ENCODE data around the gene TLK2. TPM values are rescaled to one million over a fixed set of nuclear protein-coding genes. Genes with fewer than 3 reads are reported as not detected.
"Not testable (repeated sequence)": the region's sequence is repeated elsewhere in the genome, so short reads cannot be mapped to it uniquely, and the experiment has no call there.

The TLK2 gene
- total RNA-seq, 2 donors from 2014 or later, result 39.0 to 44.1 TPM

GRCh38 chr17:62525317-62525716 is 46.7 kb downstream of the TLK2 start:
- H3K27ac ChIP-seq, H3K27me3 ChIP-seq: not testable (repeated sequence)

DNA sequence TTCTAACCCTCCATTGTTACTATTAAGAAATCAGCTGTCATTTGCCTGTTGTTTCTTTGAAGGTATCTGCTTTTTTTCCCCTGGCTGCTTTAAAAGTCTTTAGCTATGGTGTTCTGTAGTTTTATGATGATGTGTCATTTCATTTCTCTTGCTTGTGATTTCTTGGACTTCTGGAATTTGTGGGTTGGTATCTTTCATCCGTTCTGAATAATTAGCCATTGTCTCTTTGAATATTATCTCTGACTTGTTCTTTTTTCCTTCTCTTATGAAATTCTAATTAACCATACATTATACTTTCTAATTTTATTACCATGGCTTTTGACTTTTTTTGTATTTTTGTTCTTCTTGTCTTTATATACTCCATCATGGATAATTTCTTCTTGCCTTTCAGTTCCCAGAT is 52.3 kb downstream of the TLK2 start:
- H3K4me3 ChIP-seq; H3K27ac ChIP-seq; H3K9me3 ChIP-seq; H3K4me1 ChIP-seq; H3K9ac ChIP-seq (ENCODE audit: low read depth in 2 of 2, low read length in 2 of 2); DNase-seq; H3K36me3 ChIP-seq; intact Hi-C loops (cut with DNase I); H3K27me3 ChIP-seq: not testable (repeated sequence)

More at GRCh38 chr17:62525317-62525716, 46.7 kb downstream of the TLK2 start:
- H3K9me3 ChIP-seq; DNase-seq; intact Hi-C loops (cut with DNase I); H3K36me3 ChIP-seq; H3K9ac ChIP-seq (ENCODE audit: low read depth in 2 of 2, low read length in 2 of 2); H3K4me3 ChIP-seq; H3K4me1 ChIP-seq: not testable (repeated sequence)

DNA sequence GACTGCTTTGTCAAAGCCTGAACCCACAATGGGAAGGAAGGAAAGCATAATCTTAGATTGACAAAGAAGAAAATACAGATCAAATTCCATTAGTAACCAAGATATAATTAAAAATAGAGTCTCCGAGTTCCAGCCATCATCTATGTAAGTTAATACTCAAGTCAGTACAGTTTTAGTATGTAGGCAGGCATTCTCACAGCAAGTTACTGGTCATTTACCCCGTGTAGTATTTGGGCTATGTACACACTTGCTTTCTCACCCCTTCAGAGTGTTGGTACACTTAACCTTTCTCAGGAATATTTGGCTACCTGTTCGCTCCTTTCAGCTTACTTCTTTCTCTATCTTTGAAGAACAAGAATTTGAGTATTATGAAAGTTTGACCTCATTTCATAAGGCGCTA is 57.9 kb downstream of the TLK2 start:
- H3K27ac ChIP-seq; intact Hi-C loops (cut with DNase I); H3K9ac ChIP-seq (ENCODE audit: low read depth in 2 of 2, low read length in 2 of 2); H3K36me3 ChIP-seq; DNase-seq; H3K9me3 ChIP-seq; H3K27me3 ChIP-seq; H3K4me1 ChIP-seq; H3K4me3 ChIP-seq: not testable (repeated sequence)

DNA sequence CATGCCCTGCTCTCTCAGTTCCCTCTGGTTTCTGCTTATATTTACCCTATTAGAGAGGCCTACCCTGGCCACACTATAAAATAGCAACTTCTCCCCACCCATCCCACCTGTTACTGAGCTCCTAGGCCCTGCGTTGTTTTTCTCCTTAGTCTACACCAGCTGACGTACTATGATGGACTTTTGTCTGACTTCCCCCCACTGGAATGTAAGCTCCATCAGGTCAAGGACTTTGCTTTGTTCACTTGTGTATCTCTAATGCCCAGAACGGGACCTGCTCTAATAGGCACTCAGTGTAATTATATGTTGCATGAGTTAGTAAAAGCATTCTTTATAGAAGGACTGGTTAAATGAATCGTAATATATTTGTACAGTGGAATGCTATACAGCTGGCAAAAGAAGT is 62.4 kb downstream of the TLK2 start:
- intact Hi-C loops (cut with DNase I); H3K9me3 ChIP-seq; H3K4me3 ChIP-seq; H3K36me3 ChIP-seq; H3K27ac ChIP-seq; DNase-seq; H3K27me3 ChIP-seq; H3K4me1 ChIP-seq; H3K9ac ChIP-seq (ENCODE audit: low read depth in 2 of 2, low read length in 2 of 2): not testable (repeated sequence)

DNA sequence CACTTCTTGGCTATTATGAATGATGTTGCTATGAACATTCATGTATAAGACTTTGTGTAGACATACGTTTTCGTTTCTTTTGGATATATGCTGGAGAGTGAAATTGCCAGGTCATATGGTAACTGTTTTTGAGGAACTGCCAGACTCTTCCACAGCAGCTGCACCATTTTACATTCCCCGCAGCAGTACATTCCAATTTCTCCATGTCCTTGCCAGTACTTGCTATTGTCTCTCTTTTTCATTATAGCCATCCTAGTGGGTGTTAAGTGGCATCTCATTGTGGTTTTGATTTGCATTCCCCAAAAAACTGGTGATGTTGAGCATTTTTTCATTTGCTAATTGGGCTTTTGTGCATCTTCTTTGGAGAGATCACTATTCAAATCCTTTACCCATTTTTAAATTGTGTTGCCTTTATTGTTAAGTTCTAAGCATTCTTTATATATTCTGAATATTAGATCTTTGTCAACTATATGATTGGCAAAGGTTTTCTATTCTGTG is 64.7 kb downstream of the TLK2 start:
- H3K27ac ChIP-seq; DNase-seq; H3K9ac ChIP-seq (ENCODE audit: low read depth in 2 of 2, low read length in 2 of 2); H3K36me3 ChIP-seq; H3K27me3 ChIP-seq; H3K9me3 ChIP-seq; H3K4me3 ChIP-seq; H3K4me1 ChIP-seq; intact Hi-C loops (cut with DNase I): not testable (repeated sequence)

- H3K36me3 ChIP-seq; intact Hi-C loops (cut with DNase I); DNase-seq; H3K27me3 ChIP-seq; H3K9ac ChIP-seq (ENCODE audit: low read depth in 2 of 2, low read length in 2 of 2); H3K4me1 ChIP-seq; H3K4me3 ChIP-seq; H3K9me3 ChIP-seq; H3K27ac ChIP-seq: not testable (repeated sequence)
These were observed 67.4 kb downstream of the TLK2 start for GRCh38 chr17:62546066-62546465.

DNA sequence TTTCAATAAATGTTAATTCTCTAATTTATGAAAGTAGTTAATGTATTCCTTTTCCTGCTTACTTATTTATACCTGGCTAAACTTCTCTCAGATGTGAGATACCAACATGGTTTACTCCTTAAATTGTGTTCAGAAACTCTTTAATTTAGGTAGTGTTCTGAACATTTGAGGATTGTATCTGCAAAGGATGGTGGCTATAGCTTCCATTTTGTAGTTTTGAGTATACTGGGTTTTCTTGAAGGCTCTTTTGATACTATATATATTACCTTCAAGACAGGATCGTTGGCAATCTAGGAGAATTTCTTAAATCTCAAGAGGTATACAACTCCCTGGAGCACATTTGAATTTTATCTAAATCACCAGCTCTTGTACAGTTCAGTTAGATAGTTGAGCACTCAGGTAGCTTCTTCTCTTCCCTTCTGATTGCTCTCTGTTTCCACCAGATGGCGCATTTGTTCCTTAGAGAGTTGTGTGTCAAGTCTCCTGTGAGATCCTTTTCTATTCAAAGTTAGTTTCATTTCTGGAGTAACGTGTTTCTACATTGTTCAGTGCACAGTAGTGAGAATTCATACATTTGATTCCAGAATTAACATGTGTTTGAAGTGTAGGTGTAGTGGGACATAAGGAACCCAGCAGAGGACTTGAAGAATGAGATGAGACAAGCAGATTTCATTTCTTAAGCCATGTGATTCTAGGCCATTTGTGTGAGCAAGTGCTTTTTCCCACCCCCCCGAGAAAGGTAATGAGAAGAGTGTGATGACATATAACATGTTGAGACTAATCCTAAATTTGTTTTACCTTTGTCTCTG is 74.4 kb downstream of the TLK2 start:
- H3K4me3 ChIP-seq; H3K4me1 ChIP-seq; H3K27ac ChIP-seq; H3K9ac ChIP-seq (ENCODE audit: low read depth in 2 of 2, low read length in 2 of 2); H3K9me3 ChIP-seq; intact Hi-C loops (cut with DNase I); H3K27me3 ChIP-seq; H3K36me3 ChIP-seq: not testable (repeated sequence)
- TF ChIP-seq, protein P1, sequence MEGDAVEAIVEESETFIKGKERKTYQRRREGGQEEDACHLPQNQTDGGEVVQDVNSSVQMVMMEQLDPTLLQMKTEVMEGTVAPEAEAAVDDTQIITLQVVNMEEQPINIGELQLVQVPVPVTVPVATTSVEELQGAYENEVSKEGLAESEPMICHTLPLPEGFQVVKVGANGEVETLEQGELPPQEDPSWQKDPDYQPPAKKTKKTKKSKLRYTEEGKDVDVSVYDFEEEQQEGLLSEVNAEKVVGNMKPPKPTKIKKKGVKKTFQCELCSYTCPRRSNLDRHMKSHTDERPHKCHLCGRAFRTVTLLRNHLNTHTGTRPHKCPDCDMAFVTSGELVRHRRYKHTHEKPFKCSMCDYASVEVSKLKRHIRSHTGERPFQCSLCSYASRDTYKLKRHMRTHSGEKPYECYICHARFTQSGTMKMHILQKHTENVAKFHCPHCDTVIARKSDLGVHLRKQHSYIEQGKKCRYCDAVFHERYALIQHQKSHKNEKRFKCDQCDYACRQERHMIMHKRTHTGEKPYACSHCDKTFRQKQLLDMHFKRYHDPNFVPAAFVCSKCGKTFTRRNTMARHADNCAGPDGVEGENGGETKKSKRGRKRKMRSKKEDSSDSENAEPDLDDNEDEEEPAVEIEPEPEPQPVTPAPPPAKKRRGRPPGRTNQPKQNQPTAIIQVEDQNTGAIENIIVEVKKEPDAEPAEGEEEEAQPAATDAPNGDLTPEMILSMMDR (IDR thresholded peaks at IDR 0.05), result peak; percentile 49
- peak; percentile 32 for DNase-seq

DNA sequence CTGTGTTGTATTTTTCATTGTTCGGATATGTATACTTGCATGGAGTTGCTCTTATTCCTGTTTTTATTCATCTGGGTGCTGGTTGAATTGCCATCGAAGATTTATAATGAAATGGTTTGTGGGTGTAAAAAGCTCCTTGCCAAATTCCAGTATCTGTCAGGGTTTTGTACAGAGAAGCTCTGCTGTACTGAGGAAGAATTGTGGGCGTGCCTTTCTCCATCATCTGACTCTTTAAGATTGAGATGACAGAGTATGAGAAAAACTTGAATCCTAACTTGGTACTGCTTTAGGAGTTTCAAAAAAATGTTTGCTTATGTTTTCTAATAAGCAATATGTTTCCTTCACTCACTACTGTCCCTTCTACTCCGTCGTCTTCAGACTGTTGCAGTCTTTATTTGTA is 78.9 kb downstream of the TLK2 start:
- intact Hi-C loops (cut with DNase I); H3K36me3 ChIP-seq; H3K9ac ChIP-seq (ENCODE audit: low read depth in 2 of 2, low read length in 2 of 2); H3K27me3 ChIP-seq; H3K4me1 ChIP-seq; H3K4me3 ChIP-seq; H3K27ac ChIP-seq; H3K9me3 ChIP-seq; DNase-seq: not testable (repeated sequence)

GRCh38 chr17:62558941-62559340 is 80.3 kb downstream of the TLK2 start:
- H3K4me3 ChIP-seq; H3K9ac ChIP-seq (ENCODE audit: low read depth in 2 of 2, low read length in 2 of 2); H3K4me1 ChIP-seq; H3K36me3 ChIP-seq; DNase-seq; intact Hi-C loops (cut with DNase I); H3K27me3 ChIP-seq; H3K9me3 ChIP-seq; H3K27ac ChIP-seq: not testable (repeated sequence)

DNA sequence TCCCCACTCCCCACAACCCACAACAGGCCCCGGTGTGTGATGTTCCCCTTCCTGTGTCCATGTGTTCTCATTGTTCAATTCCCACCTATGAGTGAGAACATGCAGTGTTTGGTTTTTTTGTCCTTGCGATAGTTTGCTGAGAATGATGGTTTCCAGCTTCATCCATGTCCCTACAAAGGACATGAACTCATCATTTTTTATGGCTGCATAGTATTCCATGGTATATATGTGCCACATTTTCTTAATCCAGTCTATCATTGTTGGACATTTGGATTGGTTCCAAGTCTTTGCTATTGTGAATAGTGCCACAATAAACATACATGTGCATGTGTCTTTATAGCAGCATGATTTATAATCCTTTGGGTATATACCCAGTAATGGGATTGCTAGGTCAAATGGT is 82.3 kb downstream of the TLK2 start:
- H3K4me3 ChIP-seq; H3K9ac ChIP-seq (ENCODE audit: low read depth in 2 of 2, low read length in 2 of 2); H3K9me3 ChIP-seq; H3K27me3 ChIP-seq; H3K27ac ChIP-seq; intact Hi-C loops (cut with DNase I); H3K36me3 ChIP-seq; DNase-seq; H3K4me1 ChIP-seq: not testable (repeated sequence)
